ENCODE results near the gene EEFSEC. TPM values are rescaled to one million over a fixed set of nuclear protein-coding genes. Genes with fewer than 3 reads are reported as not detected.

Gene EEFSEC
- total RNA-seq, 1 experiment from 2014 or later: 14.6 TPM

- CTCF ChIA-PET: interaction anchor here (0.8 kb wide), 1 partner anchor 79 kb away, joined by 4 read pairs; no protein-coding TSS in a partner anchor
- TF ChIP-seq CTCF (IDR thresholded peaks at IDR 0.05; ENCODE audit: unreplicated experiment): no peak
- DNase-seq (ENCODE audit: unreplicated experiment): no peak
- H3K27ac Mint-ChIP-seq (ENCODE audit: low read depth, unreplicated experiment): no peak overlapping the region
- BruUV-seq (replicated peaks): no TSS peak
- H3K4me3 Mint-ChIP-seq (ENCODE audit: unreplicated experiment): no peak overlapping the region
- POLR2A ChIA-PET: no interaction called here
- intact Hi-C loops (cut with micrococcal nuclease): no loop called here
- H3K36me3 Mint-ChIP-seq (ENCODE audit: insufficient read depth, unreplicated experiment): no peaks in the 10 kb centered on the region
- H3K27me3 Mint-ChIP-seq (ENCODE audit: insufficient read depth, unreplicated experiment): peaks cover 88% of the 10 kb centered on the region
- H3K9me3 Mint-ChIP-seq (ENCODE audit: unreplicated experiment): no peaks in the 10 kb centered on the region
- H3K4me1 Mint-ChIP-seq (ENCODE audit: insufficient read depth, unreplicated experiment): no peaks in the 10 kb centered on the region
These were observed 298.8 kb downstream of the EEFSEC start for GRCh38 chr3:128452120-128452519.

- BruUV-seq (replicated peaks): no TSS peak
- Mint-ChIP-seq H3K27ac (ENCODE audit: low read depth, unreplicated experiment) (no peak overlapping the region), H3K27me3 (ENCODE audit: insufficient read depth, unreplicated experiment) (peaks cover 82% of the 10 kb centered on the region), H3K4me1 (ENCODE audit: insufficient read depth, unreplicated experiment) (no peaks in the 10 kb centered on the region), H3K9me3 (ENCODE audit: unreplicated experiment) (no peaks in the 10 kb centered on the region), H3K36me3 (ENCODE audit: insufficient read depth, unreplicated experiment) (no peaks in the 10 kb centered on the region), H3K4me3 (ENCODE audit: unreplicated experiment) (no peak overlapping the region)
- DNase-seq (ENCODE audit: unreplicated experiment): no peak
- ChIA-PET POLR2A (no interaction called here), CTCF (interaction anchor here (0.8 kb wide), 1 partner anchor 79 kb away, joined by 4 read pairs; no protein-coding TSS in a partner anchor)
- TF ChIP-seq CTCF (IDR thresholded peaks at IDR 0.05; ENCODE audit: unreplicated experiment): no peak
- intact Hi-C loops (cut with micrococcal nuclease): no loop called here
These were observed 299.5 kb downstream of the EEFSEC start for GRCh38 chr3:128452678-128453275.

GRCh38 chr3:128453501-128454309 lies 300.4 kb downstream of the EEFSEC start:
- no peak for TF ChIP-seq CTCF (IDR thresholded peaks at IDR 0.05; ENCODE audit: unreplicated experiment)
- Mint-ChIP-seq H3K4me1 (ENCODE audit: insufficient read depth, unreplicated experiment) (no peaks in the 10 kb centered on the region), H3K27ac (ENCODE audit: low read depth, unreplicated experiment) (no peak overlapping the region), H3K36me3 (ENCODE audit: insufficient read depth, unreplicated experiment) (no peaks in the 10 kb centered on the region), H3K4me3 (ENCODE audit: unreplicated experiment) (no peak overlapping the region), H3K9me3 (ENCODE audit: unreplicated experiment) (no peaks in the 10 kb centered on the region), H3K27me3 (ENCODE audit: insufficient read depth, unreplicated experiment) (peaks cover 74% of the 10 kb centered on the region)
- DNase-seq (ENCODE audit: unreplicated experiment): no peak
- intact Hi-C loops (cut with micrococcal nuclease): no loop called here
- ChIA-PET POLR2A (no interaction called here), CTCF (no interaction called here)
- BruUV-seq (replicated peaks): no TSS peak

GRCh38 chr3:128454310-128454618 lies 301.0 kb downstream of the EEFSEC start:
- BruUV-seq (replicated peaks): no TSS peak
- TF ChIP-seq CTCF (IDR thresholded peaks at IDR 0.05; ENCODE audit: unreplicated experiment): no peak
- DNase-seq (ENCODE audit: unreplicated experiment): no peak
- Mint-ChIP-seq H3K4me1 (ENCODE audit: insufficient read depth, unreplicated experiment) (no peaks in the 10 kb centered on the region), H3K9me3 (ENCODE audit: unreplicated experiment) (no peaks in the 10 kb centered on the region), H3K36me3 (ENCODE audit: insufficient read depth, unreplicated experiment) (no peaks in the 10 kb centered on the region), H3K27ac (ENCODE audit: low read depth, unreplicated experiment) (no peak overlapping the region), H3K27me3 (ENCODE audit: insufficient read depth, unreplicated experiment) (peaks cover 68% of the 10 kb centered on the region), H3K4me3 (ENCODE audit: unreplicated experiment) (no peak overlapping the region)
- CTCF ChIA-PET: no interaction called here
- intact Hi-C loops (cut with micrococcal nuclease): no loop called here
- POLR2A ChIA-PET: no interaction called here

Data from MCF 10A (cell line).